HG03571 (cell line): ENCODE results near the gene ZNF385B.
"Not testable (repeated sequence)": the region's sequence is repeated elsewhere in the genome, so short reads cannot be mapped to it uniquely, and the experiment has no call there.

ENCODE experiments used
- ATAC-seq: cut with Tn5 transposase; IDR thresholded peaks from one replicate; pipeline ENCODE4 v1.9.1; 2021; ENCODE audit not compliant: unreplicated experiment

Gene ZNF385B

GRCh38 chr2:179805001-179805400 lies 56.4 kb downstream of the ZNF385B start:
- ATAC-seq = no peak

GRCh38 chr2:179804206-179804605 lies 57.2 kb downstream of the ZNF385B start:
- no peak for ATAC-seq

- no peak for ATAC-seq
Observed at GRCh38 chr2:179802051-179802882, 59.1 kb downstream of the ZNF385B start.

- ATAC-seq = no peak
Observed at GRCh38 chr2:179800776-179801175, 60.6 kb downstream of the ZNF385B start.

GRCh38 chr2:179796213-179797007 lies 65.0 kb downstream of the ZNF385B start:
- ATAC-seq = no peak

DNA sequence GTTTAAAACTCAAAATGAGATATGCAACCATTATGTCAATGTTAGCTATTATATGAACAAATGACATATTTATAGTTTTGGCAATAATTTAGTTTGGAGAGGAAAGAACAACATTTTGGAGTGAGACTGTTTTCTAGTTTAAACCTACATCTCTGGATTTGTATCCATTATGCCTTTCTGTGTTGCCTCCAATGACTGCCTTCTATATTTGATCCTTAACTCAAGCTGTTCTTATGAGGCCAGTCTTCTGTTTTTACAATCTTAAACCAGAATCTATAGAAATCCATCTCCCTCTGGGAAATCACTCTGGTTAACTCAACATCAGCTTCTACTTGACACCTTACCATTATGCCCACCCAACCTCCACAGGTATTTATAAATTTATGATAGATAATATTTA lies 67.5 kb downstream of the ZNF385B start:
- no peak for ATAC-seq

DNA sequence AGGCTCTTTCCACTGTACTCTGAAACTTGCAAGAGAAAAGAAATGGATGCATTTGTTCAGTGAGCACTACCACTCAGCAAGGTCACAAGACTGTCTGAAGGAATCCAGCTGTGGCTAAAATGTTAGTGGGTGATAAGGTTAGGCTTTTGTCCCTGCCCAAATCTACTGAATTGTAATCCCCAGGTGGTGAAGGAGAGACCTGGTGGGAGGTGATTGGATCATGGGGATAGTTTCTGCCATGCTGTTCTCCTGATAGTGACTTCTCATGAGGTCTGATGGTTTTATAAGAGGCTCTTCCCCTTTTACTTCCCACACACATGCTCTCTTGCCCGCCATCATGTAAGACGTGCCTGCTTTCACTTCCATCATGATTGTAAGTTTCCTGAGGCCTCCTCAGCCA lies 68.2 kb downstream of the ZNF385B start:
- ATAC-seq = no peak

DNA sequence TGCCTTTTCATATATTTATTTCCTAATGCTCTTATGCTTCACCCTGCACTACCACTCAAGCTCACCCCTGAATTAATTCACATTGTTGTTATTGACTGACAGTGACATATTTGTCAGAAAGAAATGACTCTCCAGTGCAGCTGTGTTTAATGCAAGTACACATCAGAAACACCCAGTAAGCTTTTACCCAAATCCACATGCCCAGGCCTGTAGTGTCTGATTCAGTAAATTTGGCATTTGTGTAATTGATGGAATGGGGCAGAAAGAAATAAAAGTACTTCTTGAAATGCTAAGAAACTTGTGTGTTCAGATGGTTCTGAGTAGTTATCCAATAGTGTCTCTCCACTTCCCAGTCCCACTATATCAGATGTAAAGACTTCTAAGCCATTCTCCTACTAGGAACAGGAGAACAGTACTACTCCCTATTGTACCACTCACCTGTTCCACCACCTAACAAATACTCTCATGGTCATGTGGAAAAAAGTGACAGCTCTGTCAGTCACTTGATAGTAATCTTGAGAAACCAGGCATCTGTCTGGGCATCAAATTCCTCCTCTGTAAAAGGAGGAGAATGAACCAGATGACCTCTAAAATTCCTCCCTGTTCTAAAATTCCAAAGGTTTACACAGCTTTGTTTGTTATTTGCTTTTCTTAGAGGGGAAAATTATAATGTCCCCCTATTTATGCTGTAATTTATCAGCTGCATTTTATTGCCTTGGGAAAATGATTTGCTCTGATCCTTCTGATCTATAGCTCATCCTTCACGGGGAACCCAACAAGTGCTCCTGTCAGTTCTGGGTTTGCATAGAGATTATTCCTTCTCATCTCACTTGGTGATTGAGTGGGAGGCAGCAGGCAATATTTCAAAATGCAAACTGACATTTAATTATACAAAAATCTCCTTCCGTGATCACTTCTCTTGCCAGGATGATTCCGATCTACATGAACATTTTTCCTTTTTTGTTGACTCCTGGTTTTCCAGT lies 70.9 kb downstream of the ZNF385B start:
- ATAC-seq = no peak

DNA sequence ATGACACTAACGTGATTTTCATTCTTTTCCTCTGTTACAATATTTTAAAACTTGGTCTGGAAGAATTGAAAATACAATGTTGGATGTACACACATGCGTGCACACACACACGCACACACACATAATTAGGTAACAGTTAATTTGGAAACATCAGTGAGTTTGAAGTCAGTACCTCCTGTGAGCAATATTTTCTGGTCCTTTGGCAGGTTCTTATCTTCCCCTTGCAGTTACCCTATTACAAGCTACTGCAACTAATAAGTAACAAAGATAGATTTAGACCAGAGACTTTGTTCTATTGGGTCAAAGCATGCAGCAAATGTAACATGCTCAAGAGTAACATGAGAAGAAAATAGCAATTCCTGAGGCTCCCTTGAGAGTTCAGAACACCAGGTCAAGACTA lies 73.3 kb downstream of the ZNF385B start:
- ATAC-seq = no peak

- ATAC-seq = no peak
Observed at GRCh38 chr2:179787601-179788000, 73.8 kb downstream of the ZNF385B start.

DNA sequence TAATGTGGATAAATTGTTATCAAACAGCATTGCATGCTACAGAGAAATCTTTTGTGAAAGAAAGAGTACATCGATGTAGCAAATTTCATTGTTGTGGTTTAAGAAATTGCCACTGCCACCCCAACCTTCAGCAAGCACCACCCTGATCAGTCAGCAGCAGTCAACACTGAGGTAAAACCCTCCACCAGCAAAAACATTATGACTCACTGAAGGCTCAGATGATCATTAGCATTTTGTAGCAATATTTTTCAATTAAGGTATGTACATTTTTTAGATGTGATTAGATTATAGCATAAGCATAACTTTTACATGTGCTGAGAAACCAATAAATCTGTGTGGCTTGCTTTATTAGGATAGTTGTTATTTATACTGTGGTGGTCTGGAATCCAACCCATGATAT lies 75.5 kb downstream of the ZNF385B start:
- ATAC-seq = no peak

- ATAC-seq = not testable (repeated sequence)
Observed at GRCh38 chr2:179782346-179782745, 79.1 kb downstream of the ZNF385B start.

- no peak for ATAC-seq
Observed at GRCh38 chr2:179773986-179774385, 87.4 kb downstream of the ZNF385B start.

- ATAC-seq = no peak
Observed at GRCh38 chr2:179772346-179772745, 89.1 kb downstream of the ZNF385B start.

GRCh38 chr2:179771791-179772190 lies 89.6 kb downstream of the ZNF385B start:
- no peak for ATAC-seq

DNA sequence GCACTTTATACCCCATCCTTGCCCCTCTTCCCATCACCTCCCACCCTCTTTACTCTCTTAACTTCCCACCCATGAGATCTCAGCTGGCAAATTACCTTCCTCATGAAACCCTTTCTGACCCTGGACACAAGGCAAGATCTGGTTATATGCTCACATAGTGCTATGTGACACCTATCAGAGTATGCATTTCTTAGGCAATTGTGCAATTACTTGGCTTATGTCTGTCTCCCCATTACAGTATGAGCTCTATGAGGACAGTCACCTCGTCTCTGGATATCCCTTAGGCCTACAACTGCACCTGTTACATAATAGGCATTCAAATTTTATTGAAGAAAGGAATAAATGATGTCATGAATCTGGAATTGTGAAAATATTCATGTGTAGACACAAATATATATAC lies 91.4 kb downstream of the ZNF385B start:
- no peak for ATAC-seq

GRCh38 chr2:179769323-179769722 lies 92.1 kb downstream of the ZNF385B start:
- ATAC-seq = no peak

GRCh38 chr2:179768765-179769164 lies 92.6 kb downstream of the ZNF385B start:
- ATAC-seq = no peak

DNA sequence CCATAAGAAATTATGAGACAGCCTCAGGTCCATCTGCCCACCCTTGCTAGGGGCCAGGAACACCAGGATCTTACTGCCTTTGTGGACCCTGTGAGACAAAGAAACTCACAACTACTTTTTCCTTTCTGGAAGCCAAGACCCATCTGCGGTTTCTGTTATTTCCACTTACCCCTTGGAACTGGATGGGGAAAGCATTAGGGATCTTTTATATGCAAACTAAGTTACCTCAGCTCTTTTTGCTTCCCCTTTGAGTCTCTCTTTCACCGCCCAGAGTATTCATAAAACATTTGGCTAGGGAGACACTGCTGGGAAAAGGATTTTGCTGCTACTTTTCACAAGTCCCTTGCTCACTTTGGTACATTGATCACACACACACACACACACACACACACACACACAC lies 95.7 kb downstream of the ZNF385B start:
- no peak for ATAC-seq

DNA sequence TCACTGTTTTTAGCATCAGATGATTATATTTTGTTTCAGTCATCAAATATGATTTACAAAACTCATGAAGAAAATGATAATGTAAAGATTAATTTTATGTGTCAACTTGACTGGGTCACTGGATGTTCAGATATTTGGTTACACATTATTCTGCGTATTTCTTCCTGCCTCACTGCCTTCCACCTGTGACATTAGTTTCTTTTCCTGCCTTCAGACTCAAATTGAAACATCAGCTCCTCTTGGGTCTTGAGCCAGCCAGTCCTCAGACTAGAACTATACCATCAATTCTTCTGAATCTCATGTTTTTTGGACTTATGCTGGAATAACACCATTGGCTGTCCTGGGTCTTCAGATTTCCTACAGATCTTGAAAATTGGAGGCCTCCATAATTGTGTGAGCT lies 96.7 kb downstream of the ZNF385B start:
- peak; percentile 94 for ATAC-seq

DNA sequence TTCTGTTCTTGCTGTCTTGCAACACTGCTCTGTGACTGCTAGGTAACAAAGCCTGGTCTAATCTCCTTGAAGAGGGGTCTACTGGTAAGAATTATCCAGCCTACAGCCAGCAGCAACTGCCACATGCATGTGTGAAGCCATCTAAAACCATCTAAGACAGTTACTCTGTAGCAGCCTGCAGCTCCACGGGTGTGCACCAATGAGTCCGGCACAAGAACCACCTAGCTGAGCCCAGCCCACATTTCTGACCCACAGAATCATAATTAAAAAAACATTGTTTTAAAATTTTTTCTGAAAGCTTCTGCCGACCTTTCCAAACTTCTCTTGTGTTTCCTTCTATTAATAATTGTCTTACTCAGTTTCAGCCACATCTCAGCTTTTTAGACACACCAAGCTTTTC lies 102.8 kb downstream of the ZNF385B start:
- no peak for ATAC-seq
